Astrocyte (in vitro differentiated cells and primary cell): ENCODE measurements around the gene NFATC3.

ENCODE experiments used
- EZH2 ChIP-seq: IDR thresholded peaks from 2 replicates; pipeline ENCODE4 v1.6.1; 2012; ENCODE audit warnings: mild to moderate bottlenecking, low read length, inconsistent platforms; ENCODE audit not compliant: insufficient read depth
- TF ChIP-seq, protein P1 (sequence below): IDR thresholded peaks from 2 replicates; pipeline ENCODE4 v1.5.1; 2011; ENCODE audit warnings: low read depth, mild to moderate bottlenecking, inconsistent platforms, low read length, moderate library complexity; ENCODE audit not compliant: insufficient read depth

DNA sequence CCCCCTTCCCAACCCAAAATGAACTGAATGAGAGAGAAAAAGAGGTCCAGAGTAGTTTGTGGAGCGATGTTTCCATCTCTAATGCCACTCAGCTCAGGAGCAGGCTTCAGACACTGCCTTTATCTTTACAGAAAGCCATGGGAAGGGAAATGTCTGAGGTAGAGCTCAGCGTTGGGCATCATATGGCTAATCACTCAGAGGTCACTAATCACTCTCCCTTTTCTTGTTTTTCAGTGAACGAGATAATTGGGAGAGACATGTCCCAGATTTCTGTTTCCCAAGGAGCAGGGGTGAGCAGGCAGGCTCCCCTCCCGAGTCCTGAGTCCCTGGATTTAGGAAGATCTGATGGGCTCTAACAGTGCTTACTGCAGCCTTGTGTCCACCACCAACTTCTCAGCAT lies 140.9 kb downstream of the NFATC3 start:
- TF ChIP-seq, protein P1, sequence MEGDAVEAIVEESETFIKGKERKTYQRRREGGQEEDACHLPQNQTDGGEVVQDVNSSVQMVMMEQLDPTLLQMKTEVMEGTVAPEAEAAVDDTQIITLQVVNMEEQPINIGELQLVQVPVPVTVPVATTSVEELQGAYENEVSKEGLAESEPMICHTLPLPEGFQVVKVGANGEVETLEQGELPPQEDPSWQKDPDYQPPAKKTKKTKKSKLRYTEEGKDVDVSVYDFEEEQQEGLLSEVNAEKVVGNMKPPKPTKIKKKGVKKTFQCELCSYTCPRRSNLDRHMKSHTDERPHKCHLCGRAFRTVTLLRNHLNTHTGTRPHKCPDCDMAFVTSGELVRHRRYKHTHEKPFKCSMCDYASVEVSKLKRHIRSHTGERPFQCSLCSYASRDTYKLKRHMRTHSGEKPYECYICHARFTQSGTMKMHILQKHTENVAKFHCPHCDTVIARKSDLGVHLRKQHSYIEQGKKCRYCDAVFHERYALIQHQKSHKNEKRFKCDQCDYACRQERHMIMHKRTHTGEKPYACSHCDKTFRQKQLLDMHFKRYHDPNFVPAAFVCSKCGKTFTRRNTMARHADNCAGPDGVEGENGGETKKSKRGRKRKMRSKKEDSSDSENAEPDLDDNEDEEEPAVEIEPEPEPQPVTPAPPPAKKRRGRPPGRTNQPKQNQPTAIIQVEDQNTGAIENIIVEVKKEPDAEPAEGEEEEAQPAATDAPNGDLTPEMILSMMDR, result no peak
- no peak for TF ChIP-seq EZH2
